Renal cortical epithelial cell (primary cell): Measurements from ENCODE around the gene EPB41L2. TPM values are rescaled to one million over a fixed set of nuclear protein-coding genes. Genes with fewer than 3 reads are reported as not detected.
A peak's percentile ranks its signal among the peaks of the same experiment; 100 is the strongest.

Experiments
- DNase-seq: peaks from one replicate; pipeline ENCODE4 v3.0.0-alpha.2; 2011; ENCODE audit warnings: low read depth
- total RNA-seq: library from RNA; depleted of rRNA; stranded (reverse); fragments of >200 nt; gene quantifications from 2 replicates; pipeline ENCODE4 v1.2.3, GENCODE V29; 2014

EPB41L2 gene
- total RNA-seq, 1 donor from 2014 or later, result 78.7 TPM

- DNase-seq, result no peak
These were observed 223.7 kb downstream of the EPB41L2 start for GRCh38 chr6:130839379-130839778.

GRCh38 chr6:130838951-130839350 is 224.1 kb downstream of the EPB41L2 start:
- no peak for DNase-seq

- DNase-seq, result no peak
These were observed 224.7 kb downstream of the EPB41L2 start for GRCh38 chr6:130838250-130838860.

DNA sequence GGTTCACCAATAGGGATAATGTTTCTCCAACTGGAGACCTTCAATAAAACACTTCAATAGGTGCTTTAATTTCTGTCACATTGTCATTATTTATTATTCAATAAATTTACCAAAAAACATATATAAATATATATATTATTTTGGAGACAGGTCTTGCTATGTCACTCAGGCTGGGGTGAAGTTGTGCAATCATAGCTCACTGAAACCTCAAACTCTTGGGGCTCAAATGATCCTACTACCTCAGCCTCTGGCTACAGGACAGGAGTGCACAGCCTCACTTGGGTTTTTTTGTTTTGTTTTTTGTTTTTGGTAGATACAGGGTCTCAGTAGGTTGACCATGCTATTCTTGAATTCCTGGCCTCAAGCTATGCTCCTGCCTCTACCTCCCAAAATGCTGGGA is 226.0 kb downstream of the EPB41L2 start:
- DNase-seq, result no peak

DNA sequence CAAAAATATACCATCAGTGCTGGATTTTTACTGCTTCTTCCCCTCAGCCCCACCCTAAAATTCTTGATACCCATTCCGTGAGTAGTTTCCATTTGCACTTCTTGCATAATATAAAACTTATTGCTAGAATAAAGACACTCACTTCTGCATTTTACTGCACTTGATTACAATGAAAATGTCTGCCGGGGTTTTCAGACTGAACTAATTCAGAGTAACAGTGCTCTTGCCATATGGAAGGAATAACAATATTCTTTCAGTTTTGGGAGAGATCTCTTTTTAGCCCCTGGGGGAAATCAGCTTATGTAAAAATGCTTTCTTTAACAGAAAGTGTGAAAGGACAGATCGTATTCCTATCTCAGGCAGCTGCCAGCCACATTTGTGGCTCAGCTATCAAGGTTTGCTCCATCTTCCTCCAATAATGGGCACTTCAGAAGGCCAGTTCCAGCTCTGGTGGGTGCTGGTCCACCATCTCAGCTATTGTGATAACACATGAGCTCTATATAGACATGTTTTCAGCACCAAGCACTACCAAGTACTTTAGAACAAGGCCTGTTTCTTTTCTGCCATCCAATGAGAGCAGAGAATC is 226.9 kb downstream of the EPB41L2 start:
- DNase-seq, result no peak

DNA sequence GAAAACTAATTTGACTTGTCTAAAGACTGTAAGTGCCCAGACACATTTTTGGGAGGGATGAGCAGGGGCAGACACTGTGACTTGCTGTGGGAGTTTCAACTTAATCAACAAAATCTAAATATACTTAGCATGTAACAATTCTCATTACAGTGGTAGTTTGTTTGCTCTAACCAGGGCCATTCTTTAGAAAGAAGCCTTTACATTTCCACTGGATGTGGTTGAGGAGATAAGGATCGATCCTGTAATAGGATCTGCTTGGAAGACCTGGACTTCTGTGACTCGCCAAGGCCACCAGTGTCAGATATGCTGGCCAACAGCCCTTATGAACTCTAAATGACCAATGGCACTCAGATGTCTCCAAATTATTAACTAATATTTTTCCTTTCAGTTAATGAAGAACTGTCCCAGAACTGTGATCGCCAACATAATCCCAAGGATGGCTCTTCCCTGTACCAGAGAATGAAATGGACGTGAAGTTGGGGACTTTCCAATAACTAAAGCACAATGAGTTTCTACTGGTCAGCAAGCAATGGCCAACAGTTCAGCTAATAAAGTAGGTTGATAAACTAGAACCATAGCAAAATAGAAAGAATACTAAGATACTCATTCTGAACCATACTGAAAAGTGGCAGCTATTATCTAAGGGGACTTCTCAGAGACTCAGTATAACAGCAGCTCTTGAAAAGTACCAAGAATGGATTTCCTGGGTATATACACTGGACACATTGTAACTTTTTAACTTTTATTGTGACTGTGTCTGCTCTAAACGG is 228.4 kb downstream of the EPB41L2 start:
- DNase-seq, result no peak

DNA sequence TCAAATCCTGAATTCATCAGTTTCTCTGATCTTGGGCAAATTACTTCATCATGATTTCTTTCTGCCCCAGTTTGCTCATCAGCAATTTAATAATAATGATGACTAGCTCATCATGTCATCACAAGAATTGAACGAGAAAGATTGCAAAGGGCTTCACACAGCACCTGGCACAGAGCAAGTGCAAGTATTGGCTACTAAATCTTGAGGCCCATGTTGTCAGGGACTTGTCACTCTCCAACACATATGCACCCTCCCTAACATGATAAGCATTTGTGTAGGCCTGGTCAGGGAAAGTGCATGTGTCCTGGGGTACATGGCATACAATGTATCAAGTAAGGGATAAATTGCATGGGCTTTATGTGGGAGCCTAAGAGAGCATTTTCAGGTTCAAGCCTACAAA is 229.5 kb downstream of the EPB41L2 start:
- DNase-seq, result no peak

DNA sequence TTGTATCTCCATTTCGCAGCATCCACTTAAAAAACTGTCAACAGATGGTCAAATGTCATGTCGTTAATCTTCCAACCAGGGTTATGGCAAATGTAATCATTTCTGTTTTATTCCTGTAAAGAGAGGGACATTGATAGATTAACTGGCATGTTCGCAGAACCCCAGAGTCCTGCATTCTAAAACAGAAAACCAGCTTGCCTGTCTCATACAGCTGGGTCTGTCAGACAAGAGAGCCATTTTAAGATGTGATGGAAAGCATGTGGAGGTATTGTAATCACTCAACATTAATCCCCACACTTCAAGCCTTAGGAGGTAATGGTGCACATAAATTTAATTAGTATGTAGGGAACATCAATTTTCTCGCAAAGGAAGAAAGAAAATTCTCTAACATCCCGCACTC is 231.4 kb downstream of the EPB41L2 start:
- DNase-seq, result no peak

DNA sequence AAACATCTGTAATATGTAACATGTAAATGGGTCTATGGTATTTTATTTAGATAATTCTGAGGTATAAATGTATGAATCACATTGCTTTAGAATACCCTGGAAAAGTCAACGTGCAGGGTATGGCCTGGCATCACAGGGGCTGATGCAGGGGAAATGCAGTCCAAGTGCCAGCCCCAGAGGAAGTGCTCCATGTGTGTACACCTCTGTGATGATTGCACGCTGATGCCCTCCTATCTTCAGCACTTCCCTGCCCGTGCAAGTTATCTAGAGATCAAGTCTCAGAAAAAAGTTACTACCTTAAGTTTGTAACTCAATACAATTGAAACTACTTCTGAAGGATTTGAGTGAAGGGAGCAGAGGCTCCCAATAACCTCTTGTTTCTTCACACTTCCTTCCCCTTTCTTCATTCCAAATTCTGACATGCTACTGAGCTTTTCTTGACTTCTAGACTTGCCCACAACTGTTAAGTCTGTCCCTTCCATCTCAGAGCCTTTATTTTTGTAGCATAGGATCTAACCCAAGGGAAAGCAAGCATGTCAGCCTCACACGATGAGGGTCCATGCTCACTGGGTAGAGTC is 233.6 kb downstream of the EPB41L2 start:
- no peak for DNase-seq

GRCh38 chr6:130827247-130828149 is 235.5 kb downstream of the EPB41L2 start, which contains the start of gene SMLR1:
Gene SMLR1, plus strand, starts transcription at chr6:130827406. Its CDS starts 8 bp downstream, at chr6:130827414.
- peak; percentile 42 for DNase-seq

- no peak for DNase-seq
These were observed 236.4 kb downstream of the EPB41L2 start for GRCh38 chr6:130826442-130827246.

- DNase-seq, result no peak
These were observed 237.1 kb downstream of the EPB41L2 start for GRCh38 chr6:130825772-130826441.

DNA sequence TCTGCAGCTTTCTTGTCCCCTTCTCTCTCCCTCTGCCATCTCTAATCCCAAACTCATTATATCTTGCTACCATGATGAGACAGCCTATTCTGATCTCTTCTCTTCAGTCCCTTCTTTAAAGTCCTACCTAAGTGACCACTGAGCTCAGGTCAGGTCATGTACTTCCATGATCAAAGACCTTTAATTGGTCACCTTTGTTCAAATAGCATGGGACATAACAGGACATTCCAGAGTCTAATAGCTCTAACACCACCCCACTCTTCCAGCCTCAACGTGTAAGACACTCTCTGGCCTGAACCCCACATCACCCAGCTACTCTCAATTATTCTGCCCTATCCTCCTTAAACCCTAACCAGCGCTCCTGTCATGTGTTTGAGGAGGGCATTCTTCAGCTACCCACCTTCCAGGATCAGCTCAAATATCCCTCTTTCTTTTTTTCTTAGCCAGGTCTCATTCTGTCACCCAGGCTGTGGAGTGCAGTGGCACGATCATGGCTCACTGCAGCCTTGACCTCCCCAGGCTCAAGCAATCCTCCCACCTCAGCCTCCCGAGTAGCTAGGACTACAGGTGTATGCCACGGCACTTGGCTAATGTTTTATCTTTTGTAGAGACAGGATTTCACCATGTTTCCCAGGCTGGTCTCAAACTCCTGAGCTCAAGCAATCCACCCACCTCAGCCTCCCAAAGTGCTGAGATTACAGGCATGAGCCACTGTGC is 237.9 kb downstream of the EPB41L2 start:
- DNase-seq, result no peak

- DNase-seq, result no peak
These were observed 240.3 kb downstream of the EPB41L2 start for GRCh38 chr6:130822736-130823135.

- no peak for DNase-seq
These were observed 247.6 kb downstream of the EPB41L2 start for GRCh38 chr6:130815200-130816071.

GRCh38 chr6:130814506-130814905 is 248.5 kb downstream of the EPB41L2 start:
- DNase-seq, result no peak

DNA sequence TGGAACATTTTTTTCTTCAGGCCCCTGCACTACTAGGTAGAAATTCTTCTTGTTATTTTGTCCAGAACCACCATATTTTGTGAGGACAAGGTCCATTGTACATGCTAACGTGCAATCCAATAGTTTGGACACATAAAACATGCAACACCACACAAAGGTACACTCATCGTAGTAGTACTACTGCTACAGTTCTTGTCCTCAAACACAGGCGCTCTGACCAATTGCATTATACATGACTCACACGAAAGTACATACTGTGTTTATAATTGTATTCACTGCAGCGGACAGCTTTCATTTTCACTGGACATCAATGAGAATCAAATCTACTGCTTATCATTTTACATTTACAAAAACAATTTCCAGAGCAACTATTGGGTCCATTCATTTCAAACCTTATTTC is 251.1 kb downstream of the EPB41L2 start:
- no peak for DNase-seq

GRCh38 chr6:130810307-130811030 is 252.6 kb downstream of the EPB41L2 start:
- no peak for DNase-seq
